Right ventricle myocardium inferior (tissue), 1 donor: ENCODE results near the gene LCE2B. TPM values are rescaled to one million over a fixed set of nuclear protein-coding genes. Genes with fewer than 3 reads are reported as not detected.
"Not testable (repeated sequence)": the region's sequence is repeated elsewhere in the genome, so short reads cannot be mapped to it uniquely, and the experiment has no call there.

Experiments used
- ATAC-seq: fragments of 200-7000 bp; cut with Tn5 transposase; one replicate; pipeline ENCODE4 v1.9.1; 2020; ENCODE audit warnings: mild to moderate bottlenecking, moderate library complexity
- DNase-seq: peaks from one replicate; pipeline ENCODE4 v3.0.0; 2021; ENCODE audit errors: missing footprints
- intact Hi-C: fragments of 100-400 bp; cut with DNase I; formaldehyde crosslinking; loops from one replicate; pipeline ENCODE4 v1.11.0; 2022
- long read RNA-seq: library from polyadenylated mRNA; unstranded; transcript quantifications from one replicate; pipeline ENCODE4 v2.0.0, GENCODE V29; 2021
- total RNA-seq: library from RNA; stranded (reverse); fragmentation: NEBNext Ultra II Directional; extraction: Animal tissue kit (Norgen Biotek cat#: 25700); gene quantifications from one replicate; pipeline ENCODE4 v1.2.1, GENCODE V29; 2021
- donor health status: DM: no; HTN: yes; CAD: no; lungs with severe emphysema.

Gene LCE2B, protein sequence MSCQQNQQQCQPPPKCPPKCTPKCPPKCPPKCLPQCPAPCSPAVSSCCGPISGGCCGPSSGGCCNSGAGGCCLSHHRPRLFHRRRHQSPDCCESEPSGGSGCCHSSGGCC
- not detected for total RNA-seq
- long read RNA-seq = 0 reads

DNA sequence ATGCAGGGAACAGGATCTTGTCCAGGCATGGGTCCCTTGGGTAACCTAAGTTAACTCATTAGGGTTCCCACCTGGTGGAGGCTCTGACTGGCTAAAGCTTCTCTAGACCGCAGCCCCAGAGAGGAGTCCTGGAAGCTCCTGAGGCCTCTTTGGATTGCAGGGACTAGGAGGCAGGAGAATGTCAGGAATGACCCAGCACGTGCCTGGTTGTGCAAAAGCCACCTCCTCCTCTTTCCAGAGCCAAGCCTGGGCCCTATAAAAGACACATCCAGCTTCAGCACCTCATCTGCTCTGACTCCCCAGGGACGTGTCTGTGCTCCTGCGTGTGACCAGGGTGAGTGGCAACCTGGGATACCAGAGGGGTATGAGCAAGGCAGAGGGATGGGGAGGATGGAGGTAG, at the start of gene LCE2B:
TSS of gene LCE2B (plus strand) at position 301 of the 400 bp plus-strand sequence. CDS start 721 bp downstream, outside the sequence.
- DNase-seq, ATAC-seq, intact Hi-C loops: not testable (repeated sequence)

- ATAC-seq = no peak
- no peak for DNase-seq
- intact Hi-C loops = no loop called here
Measured at GRCh38 chr1:152640351-152640750, 45.6 kb upstream of the LCE2B start.

DNA sequence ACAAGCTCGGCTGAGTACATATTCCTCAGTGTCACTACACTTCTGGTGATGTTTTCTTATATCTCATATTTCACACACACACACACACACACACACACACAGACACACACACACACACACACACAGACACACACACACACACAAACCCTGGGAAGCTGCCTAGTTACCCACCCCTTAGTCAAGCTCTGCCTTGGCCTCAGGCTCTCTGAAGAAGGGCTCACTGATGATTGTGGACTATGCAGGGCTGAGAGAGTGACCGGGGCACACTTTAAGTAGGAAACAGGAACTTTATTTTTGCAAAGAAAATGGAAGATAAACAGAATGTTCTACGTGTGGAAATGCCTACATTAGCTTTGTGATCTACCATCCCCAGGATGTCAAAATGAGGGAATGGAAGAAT, 42.0 kb upstream of the LCE2B start:
- ATAC-seq = no peak
- intact Hi-C loops = no loop called here
- no peak for DNase-seq

- ATAC-seq = no peak
- DNase-seq = no peak
- intact Hi-C loops = no loop called here
Measured at GRCh38 chr1:152645146-152645545, 40.8 kb upstream of the LCE2B start.

- DNase-seq = no peak
- intact Hi-C loops = no loop called here
- ATAC-seq = no peak
Measured at GRCh38 chr1:152646656-152647055, 39.3 kb upstream of the LCE2B start.

- DNase-seq = no peak
- no peak for ATAC-seq
- intact Hi-C loops = no loop called here
Measured at GRCh38 chr1:152654110-152654509, 31.8 kb upstream of the LCE2B start.

GRCh38 chr1:152656459-152656858, 29.5 kb upstream of the LCE2B start:
- intact Hi-C loops = no loop called here
- DNase-seq (no peak), ATAC-seq (no peak)

DNA sequence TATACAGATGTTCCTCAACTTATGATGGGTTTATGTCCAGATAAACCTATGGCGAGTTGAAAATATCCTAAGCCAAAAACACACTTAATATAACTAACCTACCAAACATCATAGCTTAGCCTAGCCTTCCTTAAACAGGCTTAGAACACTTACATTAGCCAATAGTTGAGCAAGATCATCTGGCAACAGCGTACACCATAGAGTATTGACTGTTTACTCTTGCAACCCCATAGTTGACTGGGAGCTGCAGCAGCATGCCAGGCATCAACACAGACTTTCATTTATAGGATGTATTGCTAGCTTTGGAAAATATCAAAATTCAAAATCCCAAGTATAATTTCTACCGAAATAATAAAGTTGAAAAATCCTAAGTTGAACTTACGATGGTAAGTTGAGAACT, 28.2 kb upstream of the LCE2B start:
- ATAC-seq (no peak), DNase-seq (no peak)
- intact Hi-C loops = no loop called here

- DNase-seq (no peak), ATAC-seq (no peak)
- intact Hi-C loops = no loop called here
Measured at GRCh38 chr1:152658649-152659048, 27.3 kb upstream of the LCE2B start.

GRCh38 chr1:152663098-152663497, 22.8 kb upstream of the LCE2B start, which contains the start of gene LCE2D:
Gene LCE2D, plus strand, starts transcription at chr1:152663380. Its CDS starts 726 bp downstream, at chr1:152664106.
- no peak for ATAC-seq
- intact Hi-C loops = no loop called here

GRCh38 chr1:152666171-152666570, 19.8 kb upstream of the LCE2B start:
- intact Hi-C loops, ATAC-seq, DNase-seq: not testable (repeated sequence)

More at GRCh38 chr1:152663098-152663497, 22.8 kb upstream of the LCE2B start, which contains the start of gene LCE2D:
- no peak for DNase-seq

GRCh38 chr1:152667648-152668047, 18.3 kb upstream of the LCE2B start:
- DNase-seq (no peak), ATAC-seq (no peak)
- intact Hi-C loops = no loop called here

DNA sequence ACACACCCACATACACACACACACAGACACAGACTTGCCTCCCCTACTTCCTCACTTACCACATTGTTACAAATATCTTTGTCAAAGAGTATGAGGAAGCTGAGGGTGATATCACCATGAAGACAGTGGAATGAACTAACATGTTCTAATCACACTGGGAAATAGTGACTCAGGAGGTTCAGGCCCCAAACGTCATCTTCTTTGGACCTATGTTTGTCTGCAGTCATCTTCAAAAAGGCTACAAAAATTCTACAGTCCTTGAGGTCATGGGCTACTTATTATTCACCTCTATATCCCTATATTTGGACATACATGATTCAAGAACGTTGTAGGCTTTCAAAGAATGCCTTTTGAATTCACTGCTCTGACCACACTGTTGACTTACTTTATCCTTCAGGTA, 12.9 kb upstream of the LCE2B start:
- no peak for DNase-seq
- intact Hi-C loops = no loop called here
- ATAC-seq = no peak

DNA sequence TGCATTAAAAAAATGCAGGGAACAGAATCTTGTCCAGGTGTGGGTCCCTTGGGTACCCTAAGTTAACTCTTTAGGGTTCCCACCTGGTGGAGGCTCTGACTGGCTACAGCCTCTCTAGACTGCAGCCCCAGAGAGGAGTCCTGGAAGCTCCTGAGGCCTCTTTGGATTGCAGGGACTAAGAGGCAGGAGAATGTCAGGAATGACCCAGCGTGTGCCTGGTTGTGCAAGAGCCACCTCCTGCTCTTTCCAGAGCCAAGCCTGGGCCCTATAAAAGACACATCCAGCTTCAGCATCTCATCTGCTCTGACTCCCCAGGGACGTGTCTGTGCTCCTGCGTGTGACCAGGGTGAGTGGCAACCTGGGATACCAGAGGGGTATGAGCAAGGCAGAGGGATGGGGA, 10.9 kb upstream of the LCE2B start, which contains the start of gene LCE2C:
TSS of gene LCE2C (plus strand) at position 297 of the 400 bp plus-strand sequence. CDS start 737 bp downstream, outside the sequence.
- intact Hi-C loops, ATAC-seq, DNase-seq: not testable (repeated sequence)

DNA sequence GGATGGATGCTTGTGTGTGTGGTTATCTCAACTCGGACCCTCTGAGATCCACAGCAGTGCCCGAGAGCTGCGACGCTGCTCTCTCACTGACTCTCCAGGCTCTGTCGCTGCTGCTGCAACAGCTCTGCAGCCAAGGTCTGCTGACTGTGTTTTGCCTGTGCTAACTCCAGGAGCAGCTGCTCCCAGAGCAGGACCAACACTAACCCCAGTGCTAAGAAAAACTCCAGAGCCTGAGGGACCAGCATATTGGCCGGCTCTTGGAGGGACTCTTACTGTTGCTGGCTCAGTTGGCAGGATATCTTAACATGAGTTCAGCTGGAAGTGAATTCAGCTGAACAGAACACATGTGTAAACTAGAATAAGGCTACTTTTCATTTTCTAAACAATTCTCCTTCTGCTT, 6.5 kb upstream of the LCE2B start:
- ATAC-seq (peak; percentile 65), DNase-seq (no peak)
- intact Hi-C loops = no loop called here

GRCh38 chr1:152681616-152682015, 4.3 kb upstream of the LCE2B start:
- ATAC-seq = no peak
- no peak for DNase-seq
- intact Hi-C loops = no loop called here

GRCh38 chr1:152683846-152684245, 2.1 kb upstream of the LCE2B start:
- ATAC-seq (no peak), DNase-seq (no peak)
- intact Hi-C loops = no loop called here

DNA sequence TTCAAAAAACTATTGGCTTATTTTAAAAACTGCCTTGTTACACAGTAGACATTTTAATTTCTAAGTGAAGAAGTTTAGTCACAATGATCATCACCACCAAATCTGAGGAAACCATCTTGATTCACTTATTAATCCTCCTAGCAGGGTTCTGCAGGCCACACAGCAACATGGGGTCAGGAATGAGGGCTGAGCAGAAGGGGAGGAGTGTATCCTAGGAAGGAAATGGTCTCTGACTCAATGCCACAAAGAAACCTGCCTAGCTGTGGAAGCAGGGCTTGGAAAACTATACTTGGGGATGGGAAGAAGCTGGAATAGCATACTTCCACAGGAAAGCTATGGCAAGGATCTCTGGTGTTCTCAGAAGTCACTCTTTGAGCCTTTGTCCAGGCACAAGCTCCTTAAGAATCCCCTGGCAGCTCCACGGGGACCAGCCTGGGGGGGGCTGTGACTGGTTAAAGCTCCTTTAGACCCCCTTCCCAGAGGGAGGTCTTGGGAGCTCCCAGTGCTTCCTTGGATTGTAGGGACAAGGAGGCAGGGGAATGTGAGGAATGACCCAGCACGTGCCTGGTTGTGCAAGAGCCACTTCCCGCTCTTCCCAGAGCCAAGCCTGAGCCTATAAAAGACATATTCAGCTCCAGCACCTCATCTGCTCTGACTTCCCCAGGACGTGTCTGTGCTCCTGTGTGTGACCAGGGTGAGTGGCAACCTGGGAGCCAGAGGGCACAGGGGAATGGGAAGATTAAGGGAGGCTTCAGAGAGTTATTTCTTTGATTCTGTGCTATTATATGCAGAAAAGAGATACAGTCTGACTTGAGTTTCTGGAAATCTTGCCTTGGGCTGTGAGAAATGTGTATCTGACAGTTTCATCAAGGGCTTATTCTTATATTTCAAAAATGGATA, 12.0 kb downstream of the LCE2B start, which contains the start of gene LCE2A:
TSS of gene LCE2A (plus strand) at position 645 of the 900 bp plus-strand sequence. CDS start 557 bp downstream, outside the sequence.
- DNase-seq (no peak), ATAC-seq (no peak)
- intact Hi-C loops = no loop called here

DNA sequence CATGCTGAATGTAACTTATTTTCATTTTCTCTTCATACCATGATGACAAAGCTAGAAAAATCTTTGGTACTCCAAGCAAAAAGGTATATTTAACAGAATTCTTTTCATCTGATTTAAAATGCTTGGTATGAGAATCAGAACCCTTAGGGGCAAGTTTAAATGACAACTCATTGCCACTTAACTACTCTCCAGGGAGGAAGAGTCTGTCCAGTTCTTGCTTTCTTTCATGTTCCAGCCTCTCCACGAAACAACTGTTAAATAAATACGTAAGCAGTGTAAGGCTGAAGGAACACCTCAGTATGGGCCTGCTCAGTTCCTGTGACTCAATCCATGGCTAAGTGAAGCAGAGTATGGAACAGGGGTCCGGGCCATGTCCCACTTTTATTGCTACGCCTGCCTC, 13.8 kb downstream of the LCE2B start:
- no peak for DNase-seq

GRCh38 chr1:152707860-152708259, 21.9 kb downstream of the LCE2B start, which contains the start of gene LCE4A:
Gene LCE4A, plus strand, starts transcription at chr1:152708160. Its CDS starts 916 bp downstream, at chr1:152709076.
- no peak for DNase-seq
- no peak for ATAC-seq
- intact Hi-C loops = no loop called here

More for the DNA sequence above, 13.8 kb downstream of the LCE2B start:
- intact Hi-C loops = no loop called here
- no peak for ATAC-seq
